PC-3 (cell line): ENCODE measurements around the gene MACIR. TPM values are rescaled to one million over a fixed set of nuclear protein-coding genes. Genes with fewer than 3 reads are reported as not detected.

Source experiments
- ATAC-seq: fragments of 200-7000 bp; cut with Tn5 transposase; 2 replicates; pipeline ENCODE4 v1.9.1; 2020; ENCODE audit warnings: mild to moderate bottlenecking, moderate library complexity
- BruUV-seq: library from RNA; stranded (reverse); fragments of 400-500 nt; replicated peaks from 2 replicates; lab custom pipeline; 2021; lab: Mats Ljungman, UMichigan
- CTCF ChIA-PET: fragments of 300-600 bp; sonication (Branson Sonifier 250); formaldehyde crosslinking; loops from one replicate; lab custom pipeline; 2022; ENCODE audit warnings: antibody characterized with exemption; lab: Charles Lee
- POLR2A ChIA-PET: fragments of 300-600 bp; sonication (Branson Sonifier 250); formaldehyde crosslinking; loops from one replicate; lab custom pipeline; 2022; ENCODE audit warnings: antibody characterized with exemption; ENCODE audit not compliant: unreplicated experiment; lab: Charles Lee
- DNase-seq: peaks from one replicate; pipeline ENCODE4 v3.0.0-alpha.2; 2015
- H2AFZ ChIP-seq: fragments of 300-600 bp; sonication (generic); 2 replicates; pipeline ENCODE4 v1.6.0; 2016; ENCODE audit warnings: antibody characterized with exemption, low read length
- H3F3A ChIP-seq: fragments of 300-600 bp; sonication (generic); one replicate; pipeline ENCODE4 v1.6.0; 2017; ENCODE audit warnings: antibody characterized with exemption, low read length, control low read depth, mild to moderate bottlenecking; ENCODE audit not compliant: unreplicated experiment
- H3K27ac ChIP-seq: fragments of 300-600 bp; sonication (generic); 2 replicates; pipeline ENCODE4 v1.5.1; 2016; ENCODE audit warnings: mild to moderate bottlenecking, low read length
- H3K27me3 ChIP-seq: fragments of 300-600 bp; sonication (generic); 2 replicates; pipeline ENCODE4 v1.6.1; 2016; ENCODE audit warnings: low read length, mixed read lengths
- H3K36me3 ChIP-seq: fragments of 300-600 bp; sonication (generic); 2 replicates; pipeline ENCODE4 v1.6.1; 2016; ENCODE audit warnings: low read depth, mixed run types, low read length, mixed read lengths
- H3K4me1 ChIP-seq: fragments of 300-600 bp; sonication (generic); 2 replicates; pipeline ENCODE4 v1.5.1; 2016; ENCODE audit warnings: low read length; ENCODE audit not compliant: insufficient read depth
- H3K4me2 ChIP-seq: fragments of 300-600 bp; sonication (generic); 2 replicates; pipeline ENCODE4 v1.6.0; 2016; ENCODE audit warnings: low read length
- H3K4me3 ChIP-seq: fragments of 300-600 bp; sonication (generic); 2 replicates; pipeline ENCODE4 v1.5.1; 2016; ENCODE audit warnings: mild to moderate bottlenecking, low read length, mixed read lengths
- H3K79me2 ChIP-seq: fragments of 300-600 bp; sonication (generic); 2 replicates; pipeline ENCODE4 v1.6.1; 2017; ENCODE audit warnings: low read length, mixed read lengths
- H3K9ac ChIP-seq: fragments of 300-600 bp; sonication (generic); 2 replicates; pipeline ENCODE4 v1.6.0; 2016; ENCODE audit warnings: mild to moderate bottlenecking, low read length
- H3K9me2 ChIP-seq: fragments of 300-600 bp; sonication (generic); replicated peaks from 2 replicates; pipeline ENCODE4 v1.6.1; 2016; ENCODE audit warnings: mixed run types, low read length, mixed read lengths
- H3K9me3 ChIP-seq: fragments of 300-600 bp; sonication (generic); 2 replicates; pipeline ENCODE4 v1.6.1; 2016; ENCODE audit warnings: low read length, mixed read lengths
- H4K20me1 ChIP-seq: fragments of 300-600 bp; sonication (generic); 2 replicates; pipeline ENCODE4 v1.6.1; 2016; ENCODE audit warnings: low read length, mixed read lengths
- CTCF ChIP-seq: fragments of 300-600 bp; sonication (generic); conservative IDR thresholded peaks from 2 replicates; pipeline ENCODE4 v1.5.1; 2017; ENCODE audit warnings: antibody characterized with exemption, low read depth, mild to moderate bottlenecking, low read length
- EZH2 ChIP-seq: fragments of 300-600 bp; sonication (generic); IDR thresholded peaks from one replicate; pipeline ENCODE4 v1.6.1; 2017; ENCODE audit warnings: antibody characterized with exemption, mild to moderate bottlenecking, low read length; ENCODE audit not compliant: unreplicated experiment
- EZH2phosphoT487 ChIP-seq: fragments of 300-600 bp; sonication (generic); IDR thresholded peaks from 2 replicates; pipeline ENCODE4 v1.6.1; 2018; ENCODE audit warnings: mild to moderate bottlenecking, antibody characterized with exemption, low read length, borderline replicate concordance
- intact Hi-C: fragments of 100-400 bp; cut with micrococcal nuclease; formaldehyde crosslinking; loops from 2 replicates; pipeline ENCODE4 v1.9.0; 2023
- total RNA-seq: library from RNA; depleted of rRNA; stranded (reverse); fragments of >200 nt; gene quantifications from 2 replicates; pipeline ENCODE4 v1.2.3, GENCODE V29; 2014

Gene MACIR
- total RNA-seq, 1 experiment from 2014 or later: 22.2 TPM

DNA sequence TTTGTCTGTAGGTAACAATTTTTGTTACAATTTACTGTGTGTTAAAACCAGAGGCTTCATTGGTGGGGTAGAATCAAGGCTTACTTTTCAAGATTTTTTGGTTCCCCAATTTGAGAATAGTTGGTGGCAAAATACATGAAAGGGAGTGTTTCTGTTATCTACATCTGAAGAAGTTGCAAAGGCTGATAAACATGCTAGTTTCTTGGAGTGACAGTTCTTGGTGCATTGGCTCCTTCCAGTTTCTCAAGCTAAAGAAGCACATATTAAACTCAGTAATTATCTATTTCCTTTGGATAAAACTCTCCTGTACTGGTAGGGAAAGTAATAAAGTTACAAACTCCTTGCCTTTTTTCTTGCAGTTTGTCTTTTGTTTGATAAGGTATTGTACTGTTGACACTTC lies 5.9 kb downstream of the MACIR start:
- H3K27ac ChIP-seq: no peak overlapping the region
- no peaks in the 10 kb centered on the region for H3K27me3 ChIP-seq
- no peaks in the 10 kb centered on the region for H3K9me2 ChIP-seq
- no TSS peak for BruUV-seq
- CTCF ChIA-PET: no interaction called here
- intact Hi-C loops: no loop called here
- H3K9ac ChIP-seq: no peak overlapping the region
- H3K36me3 ChIP-seq: peaks cover 26% of the 10 kb centered on the region; the same call in 1 of the 2 replicates
- DNase-seq: no peak
- H2AFZ ChIP-seq: no peak overlapping the region
- POLR2A ChIA-PET: no interaction called here
- no peaks in the 10 kb centered on the region for H3K9me3 ChIP-seq
- H3K79me2 ChIP-seq: peaks cover 100% of the 10 kb centered on the region
- no peak overlapping the region for H3K4me3 ChIP-seq
- H3K4me2 ChIP-seq: no peak overlapping the region
- H3K4me1 ChIP-seq: peaks cover 30% of the 10 kb centered on the region
- no peak for ATAC-seq
- peaks cover 43% of the 10 kb centered on the region for H4K20me1 ChIP-seq
- TF ChIP-seq EZH2 (no peak), CTCF (no peak), EZH2phosphoT487 (no peak)
- no peaks in the 10 kb centered on the region for H3F3A ChIP-seq

- peaks cover 96% of the 10 kb centered on the region for H3K79me2 ChIP-seq
- H3K9me2 ChIP-seq: no peaks in the 10 kb centered on the region
- peaks cover 41% of the 10 kb centered on the region for H3K4me1 ChIP-seq
- DNase-seq (no peak), ATAC-seq (no peak)
- no peak overlapping the region for H3K4me3 ChIP-seq
- TF ChIP-seq EZH2 (no peak), CTCF (no peak), EZH2phosphoT487 (no peak)
- H3K4me2 ChIP-seq: no peak overlapping the region
- H2AFZ ChIP-seq: no peak overlapping the region
- H3K36me3 ChIP-seq: peaks cover 27% of the 10 kb centered on the region; the same call in 1 of the 2 replicates
- no peaks in the 10 kb centered on the region for H3K9me3 ChIP-seq
- POLR2A ChIA-PET: interaction anchor here (0.5 kb wide), 1 partner anchor 240 kb away, joined by 3 read pairs; no protein-coding TSS in a partner anchor
- no peaks in the 10 kb centered on the region for H3F3A ChIP-seq
- intact Hi-C loops: loop anchor here (5.0 kb wide), 1 partner anchor 107 kb away; no protein-coding TSS in a partner anchor
- H3K27me3 ChIP-seq: no peaks in the 10 kb centered on the region
- CTCF ChIA-PET: no interaction called here
- peaks cover 11% of the 10 kb centered on the region for H4K20me1 ChIP-seq
- no peak overlapping the region for H3K27ac ChIP-seq
- BruUV-seq: no TSS peak
- no peak overlapping the region for H3K9ac ChIP-seq
Measured at GRCh38 chr5:103270581-103270980, 12.0 kb downstream of the MACIR start.

DNA sequence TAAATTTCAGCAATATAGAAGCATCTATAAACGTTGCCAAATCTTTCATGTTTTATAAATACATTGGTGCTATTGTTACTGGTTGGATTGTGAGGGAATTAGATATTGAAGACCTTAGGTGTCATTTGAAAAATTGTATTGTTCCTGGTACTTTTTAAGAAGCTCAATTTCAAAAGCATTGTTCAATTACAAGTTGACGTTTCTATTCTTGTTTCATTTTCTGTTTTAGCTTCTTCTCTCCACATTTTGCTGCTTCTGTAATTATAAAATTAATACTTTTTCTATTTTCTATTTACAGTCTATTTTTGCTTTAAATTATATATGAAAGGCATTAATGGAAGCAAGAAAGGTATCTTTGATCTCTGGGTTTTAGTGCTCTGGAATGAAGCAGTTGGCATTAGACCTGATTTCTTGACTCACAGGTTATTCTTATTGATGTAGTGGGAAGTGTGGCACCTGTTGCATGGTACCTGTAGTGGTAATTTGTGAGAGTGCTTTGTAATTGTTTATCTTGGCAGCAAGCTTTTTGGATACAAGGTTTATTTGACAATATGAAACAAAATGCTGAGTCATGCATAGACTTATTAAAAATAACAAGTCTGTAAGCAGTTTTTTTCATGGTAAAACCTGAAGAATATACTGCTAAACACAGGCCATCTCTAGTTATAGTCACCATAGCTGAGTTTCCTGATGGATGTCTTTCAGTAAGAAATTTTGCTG lies 13.2 kb downstream of the MACIR start:
- no peaks in the 10 kb centered on the region for H3K9me2 ChIP-seq

More for the DNA sequence above, 13.2 kb downstream of the MACIR start:
- peaks cover 8% of the 10 kb centered on the region; the same call in 1 of the 2 replicates for H4K20me1 ChIP-seq
- no peak for TF ChIP-seq CTCF
- no peak for TF ChIP-seq EZH2
- no peak for TF ChIP-seq EZH2phosphoT487
- DNase-seq: peak; percentile 93
- no peak overlapping the region for H3K4me3 ChIP-seq
- no peak overlapping the region for H2AFZ ChIP-seq
- peaks cover 96% of the 10 kb centered on the region for H3K79me2 ChIP-seq
- peak overlapping the region; percentile 32 for H3K4me2 ChIP-seq
- peak overlapping the region; percentile 23 for H3K27ac ChIP-seq
- intact Hi-C loops: loop anchor here (1.0 to 5.0 kb wide), 2 partner anchors 9 to 106 kb away; no protein-coding TSS in a partner anchor
- BruUV-seq: no TSS peak
- no peaks in the 10 kb centered on the region for H3F3A ChIP-seq
- ChIA-PET CTCF (interaction anchor here (1.2 kb wide), 1 partner anchor 247 kb away, joined by 3 read pairs; no protein-coding TSS in a partner anchor), POLR2A (interaction anchor here (0.6 to 0.9 kb wide), 2 partner anchors 13 to 514 kb away, joined by 3 to 4 read pairs; partner anchors contain the start of gene MACIR)
- no peaks in the 10 kb centered on the region for H3K27me3 ChIP-seq
- peaks cover 32% of the 10 kb centered on the region for H3K36me3 ChIP-seq
- peak; percentile 76 for ATAC-seq
- no peak overlapping the region for H3K9ac ChIP-seq
- peaks cover 41% of the 10 kb centered on the region for H3K4me1 ChIP-seq
- no peaks in the 10 kb centered on the region for H3K9me3 ChIP-seq
